IMR-90 (cell line): ENCODE results near the gene SENP5. TPM values are rescaled to one million over a fixed set of nuclear protein-coding genes. Genes with fewer than 3 reads are reported as not detected.

Experiments used
- ATAC-seq: fragments of 200-7000 bp; cut with Tn5 transposase; 2 replicates; pipeline ENCODE4 v1.9.1; 2020; ENCODE audit warnings: low read depth, mild to moderate bottlenecking, moderate library complexity
- BruUV-seq: library from RNA; stranded (reverse); fragments of 400-500 nt; replicated peaks from 2 replicates; lab custom pipeline; 2021; lab: Mats Ljungman, UMichigan
- CTCF ChIA-PET: fragments of 300-600 bp; formaldehyde crosslinking; extraction: SDS; loops from one replicate; lab custom pipeline; 2021; ENCODE audit warnings: antibody characterized with exemption; lab: Yijun Ruan, JAX
- POLR2A ChIA-PET: fragments of 300-600 bp; sonication (Branson Sonifier 250); formaldehyde crosslinking; loops from one replicate; lab custom pipeline; 2022; ENCODE audit warnings: antibody characterized with exemption; ENCODE audit not compliant: unreplicated experiment; lab: Charles Lee
- DNase-seq: peaks from one replicate; pipeline ENCODE4 v3.0.0; 2013
- H2AFZ ChIP-seq: replicated peaks from 2 replicates; pipeline ENCODE3; 2013; ENCODE audit warnings: low read length, mild to moderate bottlenecking; ENCODE audit not compliant: poor library complexity
- H2AK5ac ChIP-seq: 2 replicates; pipeline ENCODE4 v1.6.1; 2013; ENCODE audit warnings: low read depth, low read length, inconsistent platforms
- H2AK9ac ChIP-seq: replicated peaks from 2 replicates; pipeline ENCODE3; 2013; ENCODE audit warnings: mild to moderate bottlenecking, low read depth, low read length, moderate library complexity; ENCODE audit not compliant: poor library complexity
- H2BK120ac ChIP-seq: 2 replicates; pipeline ENCODE4 v1.6.1; 2013; ENCODE audit warnings: low read depth, low read length, inconsistent platforms
- H2BK15ac ChIP-seq: 3 replicates; pipeline ENCODE4 v1.6.1; 2013; ENCODE audit warnings: low read depth, low read length, inconsistent platforms
- H2BK20ac ChIP-seq: 2 replicates; pipeline ENCODE4 v1.6.1; 2013; ENCODE audit warnings: low read depth, mild to moderate bottlenecking, inconsistent platforms, low read length, moderate library complexity
- H2BK5ac ChIP-seq: 2 replicates; pipeline ENCODE4 v1.6.1; 2013; ENCODE audit warnings: mild to moderate bottlenecking, low read depth, low read length, inconsistent platforms; ENCODE audit not compliant: poor library complexity, severe bottlenecking
- H3K14ac ChIP-seq: replicated peaks from 2 replicates; pipeline ENCODE4 v1.6.1; 2013; ENCODE audit warnings: low read depth, low read length, inconsistent platforms
- H3K18ac ChIP-seq: 2 replicates; pipeline ENCODE4 v1.6.1; 2013; ENCODE audit warnings: low read depth, low read length, control low read depth
- H3K23ac ChIP-seq: 2 replicates; pipeline ENCODE4 v1.6.1; 2013; ENCODE audit warnings: low read depth, low read length, inconsistent platforms
- H3K27ac ChIP-seq: 2 replicates; pipeline ENCODE4 v1.5.1; 2013; ENCODE audit warnings: mild to moderate bottlenecking, control low read depth, low read length; ENCODE audit not compliant: insufficient read depth
- H3K27me3 ChIP-seq: 2 replicates; pipeline ENCODE4 v1.6.1; 2013; ENCODE audit warnings: low read length; ENCODE audit not compliant: control insufficient read depth, insufficient read depth
- H3K36me3 ChIP-seq: 2 replicates; pipeline ENCODE4 v1.6.1; 2013; ENCODE audit warnings: low read length, mixed read lengths; ENCODE audit not compliant: control insufficient read depth, insufficient read depth
- H3K4ac ChIP-seq: 2 replicates; pipeline ENCODE4 v1.6.1; 2013; ENCODE audit warnings: low read depth, low read length, inconsistent platforms
- H3K4me1 ChIP-seq: 2 replicates; pipeline ENCODE4 v1.6.1; 2013; ENCODE audit warnings: low read length, mixed read lengths; ENCODE audit not compliant: control insufficient read depth, insufficient read depth
- H3K4me2 ChIP-seq: 2 replicates; pipeline ENCODE4 v1.6.1; 2013; ENCODE audit warnings: low read depth, mild to moderate bottlenecking, control low read depth, low read length, moderate library complexity
- H3K4me3 ChIP-seq: 2 replicates; pipeline ENCODE4 v1.5.1; 2013; ENCODE audit warnings: low read depth, mild to moderate bottlenecking, control low read depth, low read length, moderate library complexity; ENCODE audit not compliant: insufficient read depth
- H3K56ac ChIP-seq: 2 replicates; pipeline ENCODE4 v1.6.1; 2013; ENCODE audit warnings: low read length, inconsistent platforms; ENCODE audit not compliant: insufficient read depth; ENCODE audit errors: extremely low read depth
- H3K79me1 ChIP-seq, 2 experiments: 2 replicates each; pipeline ENCODE4 v1.6.1; 2013; ENCODE audit warnings: low read length in 2 of 2, inconsistent platforms in 1 of 2, low read depth in 1 of 2
- H3K9ac ChIP-seq: 2 replicates; pipeline ENCODE4 v1.6.1; 2013; ENCODE audit warnings: low read depth, low read length, control low read depth
- H3K9me1 ChIP-seq: 2 replicates; pipeline ENCODE4 v1.6.1; 2013; ENCODE audit warnings: low read length, inconsistent platforms; ENCODE audit not compliant: insufficient read depth
- H3K9me3 ChIP-seq: 2 replicates; pipeline ENCODE4 v1.6.1; 2013; ENCODE audit warnings: low read length; ENCODE audit not compliant: control insufficient read depth, insufficient read depth
- H4K20me1 ChIP-seq: 2 replicates; pipeline ENCODE4 v1.6.1; 2013; ENCODE audit warnings: low read length, inconsistent platforms; ENCODE audit not compliant: insufficient read depth
- H4K5ac ChIP-seq: 2 replicates; pipeline ENCODE4 v1.6.1; 2013; ENCODE audit warnings: mild to moderate bottlenecking, low read depth, low read length, control low read depth
- H4K8ac ChIP-seq, 2 experiments: 2 replicates each; pipeline ENCODE4 v1.6.1; 2013; ENCODE audit warnings: low read depth in 2 of 2, low read length in 2 of 2, control low read depth in 1 of 2, inconsistent platforms in 1 of 2
- H4K91ac ChIP-seq: 2 replicates; pipeline ENCODE4 v1.6.1; 2013; ENCODE audit warnings: low read depth, low read length, inconsistent platforms; ENCODE audit not compliant: insufficient read depth
- BHLHE40 ChIP-seq: fragments of 150-350 bp; IDR thresholded peaks from 2 replicates; pipeline ENCODE4 v1.6.1; 2016; ENCODE audit warnings: mild to moderate bottlenecking, low read depth, low read length
- CEBPB ChIP-seq: IDR thresholded peaks from 2 replicates; pipeline ENCODE4 v1.6.1; 2012; ENCODE audit warnings: low read depth, low read length, improper control_type of control experiment
- CHD1 ChIP-seq: IDR thresholded peaks from 2 replicates; pipeline ENCODE4 v1.6.1; 2012; ENCODE audit warnings: low read depth, low read length, improper control_type of control experiment
- FOS ChIP-seq: fragments of 150-350 bp; IDR thresholded peaks from 2 replicates; pipeline ENCODE4 v1.6.1; 2016; ENCODE audit warnings: low read depth, low read length
- MAFK ChIP-seq: IDR thresholded peaks from 2 replicates; pipeline ENCODE4 v1.6.1; 2012; ENCODE audit warnings: low read depth, low read length, improper control_type of control experiment
- MAZ ChIP-seq: IDR thresholded peaks from 2 replicates; pipeline ENCODE4 v1.6.1; 2012; ENCODE audit warnings: low read depth, mild to moderate bottlenecking, low read length, improper control_type of control experiment, moderate library complexity, borderline replicate concordance
- MXI1 ChIP-seq: IDR thresholded peaks from 2 replicates; pipeline ENCODE4 v1.6.1; 2012; ENCODE audit warnings: low read depth, mild to moderate bottlenecking, low read length, moderate library complexity, borderline replicate concordance
- NFE2L2 ChIP-seq: fragments of 150-350 bp; IDR thresholded peaks from 2 replicates; pipeline ENCODE4 v1.6.1; 2016; ENCODE audit warnings: low read depth, mild to moderate bottlenecking, low read length
- POLR2A ChIP-seq: IDR thresholded peaks from 2 replicates; pipeline ENCODE4 v1.6.1; 2012; ENCODE audit warnings: mild to moderate bottlenecking, low read depth, low read length
- RAD21 ChIP-seq: IDR thresholded peaks from 2 replicates; pipeline ENCODE4 v1.6.1; 2012; ENCODE audit warnings: low read length, improper control_type of control experiment
- RCOR1 ChIP-seq: IDR thresholded peaks from 2 replicates; pipeline ENCODE4 v1.6.1; 2012; ENCODE audit warnings: mild to moderate bottlenecking, low read length, improper control_type of control experiment; ENCODE audit not compliant: insufficient replicate concordance
- RFX5 ChIP-seq: IDR thresholded peaks from 2 replicates; pipeline ENCODE4 v1.8.0; 2012; ENCODE audit warnings: low read depth, mild to moderate bottlenecking, low read length, moderate library complexity
- SMC3 ChIP-seq: fragments of 150-350 bp; IDR thresholded peaks from 2 replicates; pipeline ENCODE4 v1.6.1; 2016; ENCODE audit warnings: low read depth, mild to moderate bottlenecking, antibody characterized with exemption, low read length, moderate library complexity
- WGBS, 2 experiments: methylation state at CpG; one replicate each; pipeline versions ENCODE4 v1.1.5 to v1.1.7; 2013; ENCODE audit warnings: missing lambda C conversion rate in 2 of 2; ENCODE audit not compliant: insufficient read length in 1 of 2; ENCODE audit errors: extremely low coverage in 2 of 2; 5-methylcytosine and 5-hydroxymethylcytosine counted together
- dilution Hi-C: fragments of 300-500 bp; cut with HindIII; formaldehyde crosslinking; loops from one replicate; pipeline ENCODE4 v1.14.3; 2018; ENCODE audit warnings: low sequenced_read_pairs; ENCODE audit not compliant: unreplicated experiment
- in situ Hi-C: fragments of 300-500 bp; cut with MboI; formaldehyde crosslinking; loops from 3 replicates; pipeline ENCODE4 v1.14.3; 2019; ENCODE audit warnings: low sequenced_read_pairs, inconsistent platforms, mixed read lengths
- intact Hi-C: fragments of 100-400 bp; cut with micrococcal nuclease; formaldehyde crosslinking; loops from 2 replicates; pipeline ENCODE4 v1.10.0; 2022
- polyA plus RNA-seq, 3 experiments: library from polyadenylated mRNA; depleted of rRNA; stranded (reverse); fragments of >200 nt; gene quantifications; 2 replicates each; pipeline ENCODE4 v1.2.3, GENCODE V29; 2012; ENCODE audit warnings: low replicate concordance in 1 of 3
- total RNA-seq: library from RNA; depleted of rRNA; stranded (reverse); fragments of >200 nt; gene quantifications from 2 replicates; pipeline ENCODE4 v1.2.3, GENCODE V29; 2012
- TF ChIP-seq, protein P1 (sequence below): fragments of 150-350 bp; IDR thresholded peaks from 2 replicates; pipeline ENCODE4 v1.6.1; 2016; ENCODE audit warnings: low read depth, mild to moderate bottlenecking, low read length, moderate library complexity, borderline replicate concordance
- TF ChIP-seq, protein P2 (sequence below): conservative IDR thresholded peaks from 2 replicates; pipeline ENCODE4 v1.5.1; 2012; ENCODE audit warnings: mild to moderate bottlenecking, low read depth, low read length, improper control_type of control experiment
- TF ChIP-seq, protein P3 (sequence below): fragments of 150-350 bp; IDR thresholded peaks from 2 replicates; pipeline ENCODE4 v1.6.1; 2017; ENCODE audit warnings: mild to moderate bottlenecking, antibody characterized with exemption, low read length, low read depth

SENP5 gene
- total and polyA plus RNA-seq, 2 of the 4 experiments (the other 2 are of a cell fraction) = 7.4 to 44.4 TPM

DNA sequence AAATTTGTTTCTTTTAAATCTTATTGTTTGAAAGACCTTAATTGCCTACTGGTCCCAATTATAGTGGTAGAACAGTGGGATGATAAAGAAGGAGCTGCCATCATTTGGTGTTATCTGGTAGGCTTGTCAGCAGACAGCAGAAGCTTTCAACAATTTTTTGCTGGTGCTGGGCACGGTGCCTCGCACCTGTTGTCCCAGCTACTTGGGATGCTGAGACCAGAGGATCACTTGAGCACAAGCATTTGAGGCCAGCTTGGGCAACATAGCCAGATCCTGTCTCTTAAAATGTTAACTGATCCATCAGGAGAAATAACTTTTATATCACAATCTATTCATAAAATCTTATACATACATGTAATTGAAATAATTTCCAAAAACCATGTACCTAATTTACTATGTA is 36.0 kb downstream of the SENP5 start:
- Histone ChIP-seq H3K36me3 (peaks cover 32% of the 10 kb centered on the region), H4K5ac (no peak overlapping the region), H3K4me2 (no peak overlapping the region), H3K23ac (no peak overlapping the region), H2BK15ac (no peak overlapping the region), H2AK5ac (no peak overlapping the region), H3K14ac (no peak overlapping the region), H3K9me3 (no peaks in the 10 kb centered on the region), H3K27ac (no peak overlapping the region), H3K9ac (no peak overlapping the region), H3K79me1 (peaks cover 4 to 7% of the 10 kb centered on the region in 2 experiments; a peak in 2 of 4 replicates), H4K8ac (no peak overlapping the region), H3K4me3 (no peak overlapping the region), H4K20me1 (no peaks in the 10 kb centered on the region), H4K91ac (no peak overlapping the region), H3K4ac (no peak overlapping the region), H2AK9ac (no peak overlapping the region), H2BK20ac (no peak overlapping the region), H3K9me1 (no peaks in the 10 kb centered on the region), H3K4me1 (no peaks in the 10 kb centered on the region), H3K18ac (no peak overlapping the region), H2BK5ac (no peak overlapping the region), H3K56ac (no peak overlapping the region), H2AFZ (no peak overlapping the region), H2BK120ac (no peak overlapping the region), H3K27me3 (no peaks in the 10 kb centered on the region)
- intact Hi-C loops = no loop called here
- WGBS, 2 experiments = 100% methylated on average over 2 of the region's 2 CpGs; no CpG with 5 or more reads in 1 of the 2 experiments
- no peak for DNase-seq
- TF ChIP-seq POLR2A = no peak
- TF ChIP-seq CEBPB = no peak
- TF ChIP-seq MAZ = no peak
- TF ChIP-seq FOS = no peak
- TF ChIP-seq CHD1 = no peak
- TF ChIP-seq, protein P1, sequence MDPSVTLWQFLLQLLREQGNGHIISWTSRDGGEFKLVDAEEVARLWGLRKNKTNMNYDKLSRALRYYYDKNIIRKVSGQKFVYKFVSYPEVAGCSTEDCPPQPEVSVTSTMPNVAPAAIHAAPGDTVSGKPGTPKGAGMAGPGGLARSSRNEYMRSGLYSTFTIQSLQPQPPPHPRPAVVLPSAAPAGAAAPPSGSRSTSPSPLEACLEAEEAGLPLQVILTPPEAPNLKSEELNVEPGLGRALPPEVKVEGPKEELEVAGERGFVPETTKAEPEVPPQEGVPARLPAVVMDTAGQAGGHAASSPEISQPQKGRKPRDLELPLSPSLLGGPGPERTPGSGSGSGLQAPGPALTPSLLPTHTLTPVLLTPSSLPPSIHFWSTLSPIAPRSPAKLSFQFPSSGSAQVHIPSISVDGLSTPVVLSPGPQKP = no peak
- no peak for TF ChIP-seq RCOR1
- TF ChIP-seq MAFK = no peak
- TF ChIP-seq, protein P2, sequence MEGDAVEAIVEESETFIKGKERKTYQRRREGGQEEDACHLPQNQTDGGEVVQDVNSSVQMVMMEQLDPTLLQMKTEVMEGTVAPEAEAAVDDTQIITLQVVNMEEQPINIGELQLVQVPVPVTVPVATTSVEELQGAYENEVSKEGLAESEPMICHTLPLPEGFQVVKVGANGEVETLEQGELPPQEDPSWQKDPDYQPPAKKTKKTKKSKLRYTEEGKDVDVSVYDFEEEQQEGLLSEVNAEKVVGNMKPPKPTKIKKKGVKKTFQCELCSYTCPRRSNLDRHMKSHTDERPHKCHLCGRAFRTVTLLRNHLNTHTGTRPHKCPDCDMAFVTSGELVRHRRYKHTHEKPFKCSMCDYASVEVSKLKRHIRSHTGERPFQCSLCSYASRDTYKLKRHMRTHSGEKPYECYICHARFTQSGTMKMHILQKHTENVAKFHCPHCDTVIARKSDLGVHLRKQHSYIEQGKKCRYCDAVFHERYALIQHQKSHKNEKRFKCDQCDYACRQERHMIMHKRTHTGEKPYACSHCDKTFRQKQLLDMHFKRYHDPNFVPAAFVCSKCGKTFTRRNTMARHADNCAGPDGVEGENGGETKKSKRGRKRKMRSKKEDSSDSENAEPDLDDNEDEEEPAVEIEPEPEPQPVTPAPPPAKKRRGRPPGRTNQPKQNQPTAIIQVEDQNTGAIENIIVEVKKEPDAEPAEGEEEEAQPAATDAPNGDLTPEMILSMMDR = no peak
- TF ChIP-seq SMC3 = no peak
- no peak for TF ChIP-seq BHLHE40
- TF ChIP-seq, protein P3, sequence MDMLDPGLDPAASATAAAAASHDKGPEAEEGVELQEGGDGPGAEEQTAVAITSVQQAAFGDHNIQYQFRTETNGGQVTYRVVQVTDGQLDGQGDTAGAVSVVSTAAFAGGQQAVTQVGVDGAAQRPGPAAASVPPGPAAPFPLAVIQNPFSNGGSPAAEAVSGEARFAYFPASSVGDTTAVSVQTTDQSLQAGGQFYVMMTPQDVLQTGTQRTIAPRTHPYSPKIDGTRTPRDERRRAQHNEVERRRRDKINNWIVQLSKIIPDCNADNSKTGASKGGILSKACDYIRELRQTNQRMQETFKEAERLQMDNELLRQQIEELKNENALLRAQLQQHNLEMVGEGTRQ = no peak
- TF ChIP-seq NFE2L2 = no peak
- no peak for TF ChIP-seq RFX5
- no peak for TF ChIP-seq MXI1
- no peak for TF ChIP-seq RAD21
- no peak for ATAC-seq
- POLR2A ChIA-PET = no interaction called here
- in situ Hi-C loops = no loop called here
- dilution Hi-C loops = no loop called here
- BruUV-seq = no TSS peak
- CTCF ChIA-PET = no interaction called here
